NCI-H345 treated with DMSO at 0.1 percent for 48 hours (cell line): ENCODE data around the gene KDM4B.

Experiments
- DNase-seq: peaks from one replicate; lab custom pipeline; 2025; ENCODE audit not compliant: unreplicated experiment; lab: John Stamatoyannopoulos, UW

KDM4B gene

GRCh38 chr19:5067678-5068077, 98.8 kb downstream of the KDM4B start:
- no peak for DNase-seq

- no peak for DNase-seq
Observed at GRCh38 chr19:5068233-5069072, 99.5 kb downstream of the KDM4B start.

- no peak for DNase-seq
Observed at GRCh38 chr19:5070331-5070730, 101.4 kb downstream of the KDM4B start.

GRCh38 chr19:5070930-5071329, 102.0 kb downstream of the KDM4B start:
- no peak for DNase-seq

GRCh38 chr19:5071579-5071978, 102.7 kb downstream of the KDM4B start:
- no peak for DNase-seq

GRCh38 chr19:5072115-5072514, 103.2 kb downstream of the KDM4B start:
- no peak for DNase-seq

GRCh38 chr19:5073153-5073844, 104.4 kb downstream of the KDM4B start:
- no peak for DNase-seq

- DNase-seq: no peak
Observed at GRCh38 chr19:5074407-5074806, 105.5 kb downstream of the KDM4B start.

- no peak for DNase-seq
Observed at GRCh38 chr19:5074830-5075394, 106.0 kb downstream of the KDM4B start.

- DNase-seq: no peak
Observed at GRCh38 chr19:5075597-5075996, 106.7 kb downstream of the KDM4B start.

- DNase-seq: no peak
Observed at GRCh38 chr19:5076440-5077208, 107.7 kb downstream of the KDM4B start.

GRCh38 chr19:5077209-5077515, 108.2 kb downstream of the KDM4B start:
- DNase-seq: no peak

- no peak for DNase-seq
Observed at GRCh38 chr19:5078182-5078581, 109.3 kb downstream of the KDM4B start.

GRCh38 chr19:5078666-5079065, 109.8 kb downstream of the KDM4B start:
- no peak for DNase-seq

GRCh38 chr19:5079071-5079774, 110.3 kb downstream of the KDM4B start:
- DNase-seq: no peak

- DNase-seq: no peak
Observed at GRCh38 chr19:5080030-5080654, 111.2 kb downstream of the KDM4B start.

- DNase-seq: no peak
Observed at GRCh38 chr19:5080809-5081208, 111.9 kb downstream of the KDM4B start.

- no peak for DNase-seq
Observed at GRCh38 chr19:5081443-5082161, 112.7 kb downstream of the KDM4B start.

- no peak for DNase-seq
Observed at GRCh38 chr19:5083547-5083965, 114.6 kb downstream of the KDM4B start.

- DNase-seq: no peak
Observed at GRCh38 chr19:5085566-5085965, 116.7 kb downstream of the KDM4B start.
